ENCODE data around the gene DNAH7. TPM values are rescaled to one million over a fixed set of nuclear protein-coding genes. Genes with fewer than 3 reads are reported as not detected.

DNAH7 gene
- total RNA-seq, 2 donors from 2014 or later = 3.4 to 10.1 TPM

- Histone ChIP-seq H3K4me3 (no peak overlapping the region), H3K9me3 (no peaks in the 10 kb centered on the region), H3K27me3 (replicated peaks; ENCODE audit: insufficient read depth) (no peaks in the 10 kb centered on the region), H3K36me3 (no peaks in the 10 kb centered on the region), H3K27ac (no peak overlapping the region), H3K4me1 (replicated peaks) (no peaks in the 10 kb centered on the region)
- WGBS = 39% methylated on average over 2 of the region's 2 CpGs
- no peak for TF ChIP-seq POLR2A (IDR thresholded peaks at IDR 0.05)
- TF ChIP-seq POLR2AphosphoS5 (IDR thresholded peaks at IDR 0.05) = no peak
- TF ChIP-seq, protein P1, sequence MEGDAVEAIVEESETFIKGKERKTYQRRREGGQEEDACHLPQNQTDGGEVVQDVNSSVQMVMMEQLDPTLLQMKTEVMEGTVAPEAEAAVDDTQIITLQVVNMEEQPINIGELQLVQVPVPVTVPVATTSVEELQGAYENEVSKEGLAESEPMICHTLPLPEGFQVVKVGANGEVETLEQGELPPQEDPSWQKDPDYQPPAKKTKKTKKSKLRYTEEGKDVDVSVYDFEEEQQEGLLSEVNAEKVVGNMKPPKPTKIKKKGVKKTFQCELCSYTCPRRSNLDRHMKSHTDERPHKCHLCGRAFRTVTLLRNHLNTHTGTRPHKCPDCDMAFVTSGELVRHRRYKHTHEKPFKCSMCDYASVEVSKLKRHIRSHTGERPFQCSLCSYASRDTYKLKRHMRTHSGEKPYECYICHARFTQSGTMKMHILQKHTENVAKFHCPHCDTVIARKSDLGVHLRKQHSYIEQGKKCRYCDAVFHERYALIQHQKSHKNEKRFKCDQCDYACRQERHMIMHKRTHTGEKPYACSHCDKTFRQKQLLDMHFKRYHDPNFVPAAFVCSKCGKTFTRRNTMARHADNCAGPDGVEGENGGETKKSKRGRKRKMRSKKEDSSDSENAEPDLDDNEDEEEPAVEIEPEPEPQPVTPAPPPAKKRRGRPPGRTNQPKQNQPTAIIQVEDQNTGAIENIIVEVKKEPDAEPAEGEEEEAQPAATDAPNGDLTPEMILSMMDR (IDR thresholded peaks at IDR 0.05) = no peak
- DNase-seq (ENCODE audit: low spot score) = no peak
- intact Hi-C loops (cut with DNase I) = no loop called here
Measured at GRCh38 chr2:196073521-196073920, 4.9 kb upstream of the DNAH7 start.

DNA sequence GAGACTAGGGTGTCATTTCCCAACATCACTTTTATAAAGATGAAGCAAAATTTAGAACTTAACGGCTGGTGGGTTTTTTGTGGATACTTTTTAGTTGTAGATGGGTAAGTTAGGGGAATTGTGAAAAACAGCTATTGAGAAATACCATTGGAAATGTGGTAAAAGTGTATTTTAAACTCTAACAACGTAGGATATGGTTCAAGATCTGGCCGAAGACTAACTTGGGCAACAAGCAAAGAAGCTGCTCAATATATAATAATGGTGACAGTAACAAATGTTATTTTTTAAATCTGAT is 1.6 kb downstream of the DNAH7 start:
- no peak for DNase-seq (ENCODE audit: low spot score)
- Histone ChIP-seq H3K9me3 (no peaks in the 10 kb centered on the region), H3K27ac (no peak overlapping the region), H3K4me3 (no peak overlapping the region), H3K36me3 (no peaks in the 10 kb centered on the region), H3K4me1 (replicated peaks) (no peaks in the 10 kb centered on the region), H3K27me3 (replicated peaks; ENCODE audit: insufficient read depth) (no peaks in the 10 kb centered on the region)
- intact Hi-C loops (cut with DNase I) = no loop called here
- WGBS = 18% methylated on average over 3 of the region's 3 CpGs
- TF ChIP-seq, protein P1 (IDR thresholded peaks at IDR 0.05) = no peak
- TF ChIP-seq POLR2AphosphoS5 (IDR thresholded peaks at IDR 0.05) = no peak
- TF ChIP-seq POLR2A (IDR thresholded peaks at IDR 0.05) = no peak

- Histone ChIP-seq H3K9me3 (no peaks in the 10 kb centered on the region), H3K27ac (no peak overlapping the region), H3K27me3 (replicated peaks; ENCODE audit: insufficient read depth) (no peaks in the 10 kb centered on the region), H3K36me3 (no peaks in the 10 kb centered on the region), H3K4me3 (no peak overlapping the region), H3K4me1 (replicated peaks) (no peaks in the 10 kb centered on the region)
- DNase-seq (ENCODE audit: low spot score) = no peak
- TF ChIP-seq, protein P1 (IDR thresholded peaks at IDR 0.05) = peak; percentile 26 to 65 (median 59)
- TF ChIP-seq POLR2A (IDR thresholded peaks at IDR 0.05) (no peak), POLR2AphosphoS5 (IDR thresholded peaks at IDR 0.05) (no peak)
- 46% methylated on average over 3 of the region's 3 CpGs for WGBS
- intact Hi-C loops (cut with DNase I) = no loop called here
Measured at GRCh38 chr2:196066291-196067087, 2.1 kb downstream of the DNAH7 start.

DNA sequence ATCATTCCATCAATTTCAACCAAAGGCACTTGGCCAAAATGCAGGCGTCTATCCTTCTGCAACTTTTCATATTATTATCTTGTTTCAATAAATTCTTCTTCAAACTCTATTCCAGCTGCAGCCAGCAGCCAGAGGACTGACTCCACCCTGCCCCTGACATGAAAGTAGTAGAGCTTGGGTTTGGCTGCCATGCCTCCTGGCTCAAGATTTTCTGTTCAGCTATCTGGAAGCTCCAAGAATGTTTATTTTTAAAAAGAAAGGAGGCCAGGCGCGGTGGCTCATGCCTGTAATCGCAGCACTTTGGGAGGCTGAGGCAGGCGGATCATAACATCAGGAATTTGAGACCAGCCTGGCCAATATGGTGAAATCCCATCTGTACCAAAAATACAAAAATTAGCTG is 4.9 kb downstream of the DNAH7 start:
- DNase-seq (ENCODE audit: low spot score) = no peak
- Histone ChIP-seq H3K36me3 (no peaks in the 10 kb centered on the region), H3K9me3 (no peaks in the 10 kb centered on the region), H3K4me1 (replicated peaks) (no peaks in the 10 kb centered on the region), H3K27me3 (replicated peaks; ENCODE audit: insufficient read depth) (no peaks in the 10 kb centered on the region), H3K4me3 (no peak overlapping the region), H3K27ac (no peak overlapping the region)
- intact Hi-C loops (cut with DNase I) = no loop called here
- 99% methylated on average over 5 of the region's 5 CpGs for WGBS
- no peak for TF ChIP-seq POLR2AphosphoS5 (IDR thresholded peaks at IDR 0.05)
- no peak for TF ChIP-seq POLR2A (IDR thresholded peaks at IDR 0.05)
- TF ChIP-seq, protein P1 (IDR thresholded peaks at IDR 0.05) = no peak

GRCh38 chr2:196059491-196059960 is 9.1 kb downstream of the DNAH7 start:
- Histone ChIP-seq H3K36me3 (no peaks in the 10 kb centered on the region), H3K9me3 (no peaks in the 10 kb centered on the region), H3K4me3 (no peak overlapping the region), H3K27me3 (replicated peaks; ENCODE audit: insufficient read depth) (no peaks in the 10 kb centered on the region), H3K4me1 (replicated peaks) (no peaks in the 10 kb centered on the region), H3K27ac (no peak overlapping the region)
- WGBS = 75% methylated on average over 3 of the region's 3 CpGs
- TF ChIP-seq, protein P1 (IDR thresholded peaks at IDR 0.05) = no peak
- TF ChIP-seq POLR2A (IDR thresholded peaks at IDR 0.05) (no peak), POLR2AphosphoS5 (IDR thresholded peaks at IDR 0.05) (no peak)
- DNase-seq (ENCODE audit: low spot score) = no peak
- intact Hi-C loops (cut with DNase I) = no loop called here
